BLaER1 (cell line): ENCODE results near the gene CNPY4.

ENCODE experiments used
- H3K27ac ChIP-seq: shearing (Covaris generic); formaldehyde crosslinking; 2 replicates; pipeline ENCODE4 v1.8.1; 2022
- H3K27me3 ChIP-seq: shearing (Covaris generic); formaldehyde crosslinking; 2 replicates; pipeline ENCODE4 v1.8.1; 2022
- H3K36me3 ChIP-seq: shearing (Covaris generic); formaldehyde crosslinking; 2 replicates; pipeline ENCODE4 v1.8.1; 2022
- H3K4me1 ChIP-seq: shearing (Covaris generic); formaldehyde crosslinking; 2 replicates; pipeline ENCODE4 v1.8.1; 2022
- H3K4me2 ChIP-seq: shearing (Covaris generic); formaldehyde crosslinking; 2 replicates; pipeline ENCODE4 v1.8.1; 2022
- H3K4me3 ChIP-seq: shearing (Covaris generic); formaldehyde crosslinking; 2 replicates; pipeline ENCODE4 v1.8.1; 2022
- H3K9ac ChIP-seq: shearing (Covaris generic); formaldehyde crosslinking; 2 replicates; pipeline ENCODE4 v1.8.1; 2022
- H3K9me3 ChIP-seq: shearing (Covaris generic); formaldehyde crosslinking; 2 replicates; pipeline ENCODE4 v1.8.1; 2022
- H4K20me1 ChIP-seq: shearing (Covaris generic); formaldehyde crosslinking; 2 replicates; pipeline ENCODE4 v1.8.1; 2022
- Cebpa-rat ChIP-seq: shearing (Covaris generic); IDR thresholded peaks from 2 replicates; pipeline ENCODE4 v1.8.1; 2022

CNPY4 gene

DNA sequence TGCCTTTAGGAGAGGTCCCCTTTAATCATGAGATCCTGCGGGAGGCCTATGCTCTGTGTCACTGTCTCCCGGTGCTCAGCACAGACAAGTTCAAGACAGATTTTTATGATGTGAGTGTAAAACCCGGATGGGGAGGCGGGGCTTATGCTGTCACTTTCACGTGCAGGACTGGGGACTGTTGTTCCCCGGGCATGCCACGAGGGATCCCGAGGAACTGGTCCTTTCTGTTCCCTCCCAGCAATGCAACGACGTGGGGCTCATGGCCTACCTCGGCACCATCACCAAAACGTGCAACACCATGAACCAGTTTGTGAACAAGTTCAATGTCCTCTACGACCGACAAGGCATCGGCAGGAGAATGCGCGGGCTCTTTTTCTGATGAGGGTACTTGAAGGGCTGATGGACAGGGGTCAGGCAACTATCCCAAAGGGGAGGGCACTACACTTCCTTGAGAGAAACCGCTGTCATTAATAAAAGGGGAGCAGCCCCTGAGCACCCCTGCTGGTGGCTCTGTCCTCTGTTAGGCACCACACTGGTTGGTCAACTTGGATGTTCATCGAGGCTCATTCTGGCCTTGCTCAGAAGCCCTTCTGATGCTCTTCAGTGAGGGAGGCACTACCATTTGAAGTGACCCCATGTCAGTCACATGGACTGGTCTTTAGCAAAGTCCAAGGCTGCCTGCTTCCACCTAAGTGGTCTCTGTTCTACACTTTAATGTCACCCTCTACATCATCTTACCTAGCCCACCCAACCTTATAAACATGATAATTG, 27.8 kb upstream of the CNPY4 start:
- H3K9ac ChIP-seq, result no peak overlapping the region
- H3K36me3 ChIP-seq, result peaks cover 68% of the 10 kb centered on the region
- peaks cover 60% of the 10 kb centered on the region for H4K20me1 ChIP-seq

DNA sequence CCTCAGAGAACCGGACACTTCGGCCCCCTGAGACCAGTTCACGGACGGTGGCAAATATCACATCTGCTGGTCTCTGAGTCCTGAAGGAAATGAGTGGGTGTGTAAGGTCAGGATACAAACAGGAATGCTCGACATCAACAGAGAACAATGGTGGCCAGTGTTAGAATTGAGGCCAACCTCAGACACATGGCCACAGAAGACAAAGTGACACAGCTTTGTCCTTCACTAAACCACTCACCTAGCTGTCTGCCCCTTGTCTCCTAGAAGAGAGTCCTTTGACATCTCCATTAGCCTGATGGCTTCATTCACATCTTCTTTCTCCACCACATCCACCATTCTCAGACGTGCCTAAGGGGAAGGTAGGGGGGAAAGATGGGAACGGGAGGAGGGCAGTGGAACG, 26.4 kb upstream of the CNPY4 start:
- Histone ChIP-seq H3K27me3 (no peaks in the 10 kb centered on the region), H3K36me3 (peaks cover 82% of the 10 kb centered on the region), H3K27ac (no peak overlapping the region), H4K20me1 (peaks cover 75% of the 10 kb centered on the region), H3K9me3 (no peaks in the 10 kb centered on the region), H3K4me3 (no peak overlapping the region), H3K4me2 (no peak overlapping the region), H3K9ac (no peak overlapping the region), H3K4me1 (peaks cover 51% of the 10 kb centered on the region)
- no peak for TF ChIP-seq Cebpa-rat

More for the DNA sequence above, 27.8 kb upstream of the CNPY4 start:
- no peaks in the 10 kb centered on the region for H3K27me3 ChIP-seq
- no peak overlapping the region for H3K27ac ChIP-seq
- H3K4me2 ChIP-seq, result no peak overlapping the region
- H3K4me3 ChIP-seq, result no peak overlapping the region
- H3K9me3 ChIP-seq, result no peaks in the 10 kb centered on the region
- TF ChIP-seq Cebpa-rat, result no peak
- H3K4me1 ChIP-seq, result peaks cover 47% of the 10 kb centered on the region

DNA sequence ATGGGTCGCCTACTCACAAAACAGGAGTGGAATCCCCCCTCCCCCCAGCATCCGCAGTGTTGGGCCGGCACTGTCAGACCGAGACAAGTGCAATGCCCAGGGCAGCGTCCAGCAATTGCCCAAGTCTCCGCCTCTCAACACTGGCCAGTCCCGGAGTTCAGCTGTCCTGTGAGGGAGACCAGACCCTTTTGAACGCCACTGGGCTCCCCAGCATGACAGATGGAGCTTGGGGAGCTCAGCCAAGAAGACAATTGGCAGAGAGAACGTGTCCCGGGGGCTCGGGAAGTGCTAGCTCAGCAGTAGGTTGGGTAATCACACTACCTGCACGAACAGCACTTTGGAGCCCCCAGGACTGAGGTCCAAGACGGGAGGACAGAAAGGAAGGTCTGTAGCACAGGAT, 25.9 kb upstream of the CNPY4 start:
- no peaks in the 10 kb centered on the region for H3K9me3 ChIP-seq
- H3K4me2 ChIP-seq, result no peak overlapping the region
- no peak overlapping the region for H3K27ac ChIP-seq
- H4K20me1 ChIP-seq, result peaks cover 79% of the 10 kb centered on the region
- TF ChIP-seq Cebpa-rat, result no peak
- no peaks in the 10 kb centered on the region for H3K27me3 ChIP-seq
- no peak overlapping the region for H3K4me3 ChIP-seq
- H3K36me3 ChIP-seq, result peaks cover 87% of the 10 kb centered on the region
- peaks cover 51% of the 10 kb centered on the region for H3K4me1 ChIP-seq
- peak overlapping the region; percentile 28; the same call in 1 of the 2 replicates for H3K9ac ChIP-seq

DNA sequence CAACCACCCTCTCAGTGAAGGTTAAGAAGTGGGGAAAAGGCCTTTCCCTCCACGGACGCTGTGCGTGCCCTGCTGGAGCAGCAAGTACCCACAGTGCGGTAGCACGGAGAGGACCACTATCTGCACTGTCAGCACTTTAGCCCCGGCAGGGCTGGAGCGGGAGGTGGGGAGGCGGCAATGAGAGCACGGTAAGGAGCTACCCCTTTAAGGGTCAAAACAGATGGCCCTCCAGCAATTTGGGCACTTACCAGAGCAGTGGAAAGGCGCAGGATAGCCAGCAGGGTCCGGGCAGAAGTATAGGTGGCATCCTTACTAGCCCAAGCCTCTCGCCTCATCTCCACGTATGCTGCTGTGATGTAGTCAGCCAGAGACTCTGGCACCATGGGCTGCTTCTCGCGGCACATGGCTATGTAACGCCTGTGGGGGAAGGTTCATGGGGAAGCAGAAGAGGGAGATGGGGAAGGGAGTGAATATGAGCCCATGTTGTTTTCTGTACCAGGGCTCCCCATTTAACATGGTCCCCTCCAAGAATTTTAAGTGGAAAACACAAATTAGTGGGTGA, 25.4 kb upstream of the CNPY4 start:
- Histone ChIP-seq H3K9me3 (no peaks in the 10 kb centered on the region), H3K27ac (no peak overlapping the region), H3K4me1 (peaks cover 54% of the 10 kb centered on the region), H4K20me1 (peaks cover 82% of the 10 kb centered on the region), H3K4me2 (no peak overlapping the region), H3K4me3 (no peak overlapping the region), H3K9ac (peak overlapping the region; percentile 28; the same call in 1 of the 2 replicates), H3K27me3 (no peaks in the 10 kb centered on the region), H3K36me3 (peaks cover 92% of the 10 kb centered on the region)
- no peak for TF ChIP-seq Cebpa-rat

DNA sequence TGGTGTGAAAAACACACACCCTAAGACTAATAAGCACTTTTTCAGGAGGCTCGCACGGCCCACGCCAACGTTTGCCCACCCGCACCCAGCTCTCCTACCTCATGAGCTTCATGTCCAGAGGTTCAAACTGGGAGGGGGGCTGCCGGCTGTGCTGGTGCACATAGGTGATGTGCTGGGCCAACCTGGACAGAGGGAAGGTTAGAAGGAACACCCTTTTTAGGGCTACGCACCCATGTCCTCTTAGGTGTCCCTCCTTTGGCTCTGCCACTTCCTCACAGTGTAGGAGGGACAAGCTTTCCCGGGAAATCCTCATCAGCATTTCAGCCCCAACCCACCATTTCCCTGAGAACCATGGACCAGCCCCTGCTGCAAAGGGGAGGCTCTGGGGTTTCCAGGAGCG, 24.1 kb upstream of the CNPY4 start:
- H3K9me3 ChIP-seq, result no peaks in the 10 kb centered on the region
- H3K27me3 ChIP-seq, result no peaks in the 10 kb centered on the region
- H3K4me2 ChIP-seq, result no peak overlapping the region
- peaks cover 52% of the 10 kb centered on the region for H3K4me1 ChIP-seq
- H3K9ac ChIP-seq, result peak overlapping the region; percentile 59; the same call in 1 of the 2 replicates
- H4K20me1 ChIP-seq, result peaks cover 95% of the 10 kb centered on the region
- peaks cover 97% of the 10 kb centered on the region for H3K36me3 ChIP-seq
- H3K4me3 ChIP-seq, result no peak overlapping the region
- no peak for TF ChIP-seq Cebpa-rat
- no peak overlapping the region for H3K27ac ChIP-seq

DNA sequence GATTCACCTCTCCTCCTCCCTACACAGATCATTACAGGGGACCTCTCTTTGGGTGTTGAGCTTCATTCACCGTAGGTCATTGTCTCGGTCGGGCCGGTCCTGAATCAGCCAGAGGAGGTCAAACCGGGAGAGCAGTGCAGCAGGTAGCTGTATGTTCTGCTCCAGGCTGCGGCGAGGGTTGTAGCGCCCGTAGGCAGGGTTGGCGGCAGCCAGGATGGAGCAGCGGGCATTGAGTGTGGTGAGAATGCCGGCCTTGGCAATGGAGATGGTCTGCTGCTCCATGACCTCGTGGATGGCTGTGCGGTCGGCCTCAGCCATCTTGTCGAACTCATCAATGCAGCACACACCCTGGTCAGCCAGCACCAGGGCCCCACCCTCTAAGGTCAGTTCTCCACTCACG, 23.7 kb upstream of the CNPY4 start:
- TF ChIP-seq Cebpa-rat, result no peak
- Histone ChIP-seq H3K9me3 (no peaks in the 10 kb centered on the region), H3K9ac (peak overlapping the region; percentile 59; the same call in 1 of the 2 replicates), H4K20me1 (peaks cover 95% of the 10 kb centered on the region), H3K27ac (no peak overlapping the region), H3K27me3 (no peaks in the 10 kb centered on the region), H3K4me1 (peaks cover 48% of the 10 kb centered on the region), H3K4me2 (no peak overlapping the region), H3K36me3 (peaks cover 93% of the 10 kb centered on the region), H3K4me3 (no peak overlapping the region)

DNA sequence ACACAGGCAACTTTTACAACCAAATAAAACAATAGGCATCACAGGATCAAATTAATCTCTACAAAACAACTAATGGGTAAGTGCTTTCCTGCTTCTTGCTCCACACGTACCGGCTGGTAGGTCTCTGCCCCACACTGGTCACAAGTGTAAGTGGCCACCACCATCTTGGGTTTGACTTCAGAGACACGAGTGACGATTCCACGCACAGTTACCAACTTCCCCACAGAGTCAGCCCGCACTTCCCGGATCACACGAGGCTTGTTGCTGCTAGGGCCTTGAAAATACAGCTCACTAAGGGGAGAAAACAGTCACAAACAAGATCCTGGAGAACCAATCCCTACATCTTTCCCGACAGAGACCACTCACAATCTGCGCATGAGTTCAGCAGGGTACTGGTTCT, 20.5 kb upstream of the CNPY4 start:
- Histone ChIP-seq H4K20me1 (peaks cover 63% of the 10 kb centered on the region), H3K9me3 (no peaks in the 10 kb centered on the region), H3K4me2 (peak overlapping the region; percentile 87), H3K27me3 (no peaks in the 10 kb centered on the region), H3K4me1 (peaks cover 55% of the 10 kb centered on the region), H3K36me3 (peaks cover 74% of the 10 kb centered on the region), H3K9ac (peak overlapping the region; percentile 99), H3K4me3 (peak overlapping the region; percentile 91), H3K27ac (peak overlapping the region; percentile 99)
- TF ChIP-seq Cebpa-rat, result no peak

DNA sequence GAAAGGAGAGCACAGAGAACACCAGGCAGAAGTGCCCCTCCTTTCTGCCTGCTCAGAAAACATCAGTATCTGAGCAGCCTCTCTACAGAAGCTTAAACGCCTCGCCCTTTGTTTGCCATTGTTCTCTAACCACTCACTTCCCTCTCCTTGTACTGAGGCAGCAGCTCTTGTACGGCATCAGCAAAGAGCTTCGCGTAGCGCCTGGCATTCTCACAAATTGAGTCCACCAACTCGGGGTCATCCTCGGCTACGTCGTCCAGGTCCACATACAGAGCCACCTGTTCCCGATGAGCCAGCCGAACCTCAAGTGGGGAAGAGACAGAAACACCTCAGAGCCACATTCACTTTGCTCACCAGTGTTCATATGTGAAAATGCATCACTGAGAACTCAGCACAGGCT, 20.0 kb upstream of the CNPY4 start:
- peaks cover 74% of the 10 kb centered on the region for H3K36me3 ChIP-seq
- peak overlapping the region; percentile 99 for H3K9ac ChIP-seq
- peaks cover 60% of the 10 kb centered on the region for H3K4me1 ChIP-seq

DNA sequence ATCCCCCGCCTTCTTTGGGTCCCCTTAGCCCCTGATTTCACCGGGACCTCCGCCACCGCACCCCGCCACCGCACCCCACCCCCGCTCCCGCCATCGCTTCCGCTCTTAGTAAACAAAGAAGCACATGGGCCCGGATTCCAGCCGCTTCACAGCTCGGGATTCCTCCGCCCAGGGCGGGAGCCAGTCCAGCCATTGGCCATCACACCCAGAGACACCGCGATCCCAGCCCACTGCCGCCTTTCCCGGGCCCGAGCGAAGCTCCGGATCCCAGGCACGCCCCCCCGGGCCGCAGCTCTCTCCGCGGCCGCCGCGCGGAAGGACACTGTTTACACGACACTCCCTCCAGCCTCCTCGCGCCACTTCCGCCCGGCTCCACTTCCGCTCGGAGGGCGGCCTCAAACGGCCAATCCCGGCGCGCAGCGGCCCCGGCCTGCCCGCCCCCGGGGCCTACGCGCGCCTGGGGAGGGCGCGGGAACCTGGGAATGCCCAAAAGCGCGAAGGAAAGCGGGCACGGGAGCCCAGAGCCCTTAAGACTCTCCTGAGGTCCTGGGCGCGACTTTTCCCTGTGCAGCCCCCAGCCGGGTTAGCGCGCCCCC, 18.9 kb upstream of the CNPY4 start:
- H3K36me3 ChIP-seq, result peaks cover 74% of the 10 kb centered on the region
- H3K9me3 ChIP-seq, result no peaks in the 10 kb centered on the region

More for the DNA sequence above, 20.0 kb upstream of the CNPY4 start:
- Histone ChIP-seq H3K4me2 (peak overlapping the region; percentile 87), H3K27me3 (no peaks in the 10 kb centered on the region), H3K4me3 (peak overlapping the region; percentile 91), H4K20me1 (peaks cover 57% of the 10 kb centered on the region), H3K9me3 (no peaks in the 10 kb centered on the region), H3K27ac (peak overlapping the region; percentile 99)
- TF ChIP-seq Cebpa-rat, result no peak

More for the DNA sequence above, 18.9 kb upstream of the CNPY4 start:
- peak overlapping the region; percentile 91 for H3K4me3 ChIP-seq
- H3K27me3 ChIP-seq, result no peaks in the 10 kb centered on the region
- H3K27ac ChIP-seq, result peak overlapping the region; percentile 99
- TF ChIP-seq Cebpa-rat, result no peak
- peaks cover 47% of the 10 kb centered on the region for H4K20me1 ChIP-seq
- H3K9ac ChIP-seq, result peak overlapping the region; percentile 99
- peaks cover 63% of the 10 kb centered on the region for H3K4me1 ChIP-seq
- peak overlapping the region; percentile 87 for H3K4me2 ChIP-seq
